ENCODE data around the gene RNU2-1.
A peak's percentile ranks its signal among the peaks of the same experiment; 100 is the strongest.
"Not testable (repeated sequence)": the region's sequence is repeated elsewhere in the genome, so short reads cannot be mapped to it uniquely, and the experiment has no call there.

Gene RNU2-1

GRCh38 chr17:43233877-43234276 lies at the start of gene RNU2-1:
TSS of gene RNU2-1 (minus strand) at chr17:43233977.
- DNase-seq (ENCODE audit: low spot score): not testable (repeated sequence)

DNA sequence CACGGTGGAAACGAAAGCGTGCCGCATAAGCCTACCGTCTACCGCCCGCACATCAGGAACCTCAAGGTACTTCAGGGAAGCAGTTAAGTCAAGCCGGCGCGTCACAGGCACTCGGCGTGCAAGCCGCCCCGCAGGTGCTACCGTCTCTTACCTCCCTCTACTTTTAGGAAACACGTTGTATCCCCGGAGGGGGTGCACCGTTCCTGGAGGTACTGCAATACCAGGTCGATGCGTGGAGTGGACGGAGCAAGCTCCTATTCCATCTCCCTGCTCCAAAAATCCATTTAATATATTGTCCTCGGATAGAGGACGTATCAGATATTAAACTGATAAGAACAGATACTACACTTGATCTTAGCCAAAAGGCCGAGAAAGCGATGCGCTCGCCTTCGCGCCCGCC lies 39.1 kb upstream of the RNU2-1 start:
- not testable (repeated sequence) for DNase-seq (ENCODE audit: low spot score)

DNA sequence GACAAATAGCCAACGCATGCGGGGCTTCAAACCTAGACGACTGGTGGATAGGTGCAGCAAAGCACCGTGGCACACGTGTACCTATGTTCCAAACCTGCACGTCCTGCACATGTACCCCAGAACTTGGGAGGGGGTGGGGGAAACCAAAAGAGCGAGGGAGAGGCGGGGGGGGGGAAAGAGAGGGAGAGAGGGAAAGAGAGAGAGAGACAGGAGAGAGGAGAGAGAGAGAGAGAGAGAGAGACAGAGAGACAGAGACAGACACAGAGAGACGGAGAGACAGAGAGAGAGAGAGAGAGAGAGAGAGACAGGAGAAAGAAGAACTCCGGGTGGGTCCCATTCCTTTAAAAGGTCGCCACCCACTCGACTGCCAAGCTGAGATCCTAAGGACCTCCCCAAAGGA lies 38.7 kb upstream of the RNU2-1 start:
- not testable (repeated sequence) for DNase-seq (ENCODE audit: low spot score)

DNA sequence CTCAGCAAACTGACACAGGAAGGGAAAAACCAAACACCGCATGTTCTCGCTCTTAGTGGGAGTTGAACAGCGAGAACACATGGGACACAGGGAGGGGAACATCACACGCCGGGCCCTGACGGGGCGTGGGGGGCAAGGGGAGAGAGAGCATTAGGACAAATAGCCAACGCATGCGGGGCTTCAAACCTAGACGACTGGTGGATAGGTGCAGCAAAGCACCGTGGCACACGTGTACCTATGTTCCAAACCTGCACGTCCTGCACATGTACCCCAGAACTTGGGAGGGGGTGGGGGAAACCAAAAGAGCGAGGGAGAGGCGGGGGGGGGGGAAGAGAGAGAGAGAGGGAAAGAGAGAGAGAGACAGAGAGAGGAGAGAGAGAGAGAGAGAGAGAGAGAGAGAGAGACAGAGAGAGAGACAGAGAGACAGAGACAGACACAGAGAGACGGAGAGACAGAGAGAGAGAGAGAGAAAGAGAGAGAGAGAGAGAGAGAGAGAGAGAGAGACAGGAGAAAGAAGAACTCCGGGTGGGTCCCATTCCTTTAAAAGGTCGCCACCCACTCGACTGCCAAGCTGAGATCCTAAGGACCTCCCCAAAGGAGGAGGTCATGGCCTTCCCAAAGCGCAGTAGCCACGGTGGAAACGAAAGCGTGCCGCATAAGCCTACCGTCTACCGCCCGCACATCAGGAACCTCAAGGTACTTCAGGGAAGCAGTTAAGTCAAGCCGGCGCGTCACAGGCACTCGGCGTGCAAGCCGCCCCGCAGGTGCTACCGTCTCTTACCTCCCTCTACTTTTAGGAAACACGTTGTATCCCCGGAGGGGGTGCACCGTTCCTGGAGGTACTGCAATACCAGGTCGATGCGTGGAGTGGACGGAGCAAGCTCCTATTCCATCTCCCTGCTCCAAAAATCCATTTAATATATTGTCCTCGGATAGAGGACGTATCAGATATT lies 37.1 kb upstream of the RNU2-1 start:
- DNase-seq (ENCODE audit: low spot score): not testable (repeated sequence)

DNA sequence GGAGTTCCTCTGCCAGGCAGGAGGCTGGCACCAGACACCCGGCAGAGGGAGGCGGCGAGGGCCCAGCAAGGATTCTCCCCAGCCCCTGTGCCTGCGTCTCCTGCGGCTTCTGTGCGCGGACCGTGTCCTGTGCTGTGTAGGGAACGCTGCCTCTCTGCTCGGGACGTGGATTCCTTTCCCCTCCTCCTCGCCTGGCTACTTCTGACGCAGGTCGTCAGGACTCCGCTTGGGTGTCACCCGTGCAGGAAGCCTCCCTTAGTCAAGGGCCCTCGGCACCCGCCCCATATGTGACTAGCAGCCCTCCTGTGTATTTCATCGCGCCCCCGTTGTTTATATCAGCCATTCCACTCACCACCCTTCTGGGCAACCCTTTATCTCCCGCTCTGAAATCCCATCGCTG lies 12.7 kb upstream of the RNU2-1 start:
- DNase-seq (ENCODE audit: low spot score): not testable (repeated sequence)

- not testable (repeated sequence) for DNase-seq (ENCODE audit: low spot score)
Measured at GRCh38 chr17:43240596-43241352, 7.0 kb upstream of the RNU2-1 start.

- not testable (repeated sequence) for DNase-seq (ENCODE audit: low spot score)
Measured at GRCh38 chr17:43239597-43239996, 5.8 kb upstream of the RNU2-1 start.

DNA sequence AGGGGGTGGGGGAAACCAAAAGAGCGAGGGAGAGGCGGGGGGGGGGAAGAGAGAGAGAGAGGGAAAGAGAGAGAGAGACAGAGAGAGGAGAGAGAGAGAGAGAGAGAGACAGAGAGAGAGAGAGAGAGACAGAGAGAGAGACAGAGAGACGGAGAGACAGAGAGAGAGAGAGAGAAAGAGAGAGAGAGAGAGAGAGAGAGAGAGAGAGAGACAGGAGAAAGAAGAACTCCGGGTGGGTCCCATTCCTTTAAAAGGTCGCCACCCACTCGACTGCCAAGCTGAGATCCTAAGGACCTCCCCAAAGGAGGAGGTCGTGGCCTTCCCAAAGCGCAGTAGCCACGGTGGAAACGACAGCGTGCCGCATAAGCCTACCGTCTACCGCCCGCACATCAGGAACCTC lies 514 bp downstream of the RNU2-1 start:
- DNase-seq (ENCODE audit: low spot score): not testable (repeated sequence)

DNA sequence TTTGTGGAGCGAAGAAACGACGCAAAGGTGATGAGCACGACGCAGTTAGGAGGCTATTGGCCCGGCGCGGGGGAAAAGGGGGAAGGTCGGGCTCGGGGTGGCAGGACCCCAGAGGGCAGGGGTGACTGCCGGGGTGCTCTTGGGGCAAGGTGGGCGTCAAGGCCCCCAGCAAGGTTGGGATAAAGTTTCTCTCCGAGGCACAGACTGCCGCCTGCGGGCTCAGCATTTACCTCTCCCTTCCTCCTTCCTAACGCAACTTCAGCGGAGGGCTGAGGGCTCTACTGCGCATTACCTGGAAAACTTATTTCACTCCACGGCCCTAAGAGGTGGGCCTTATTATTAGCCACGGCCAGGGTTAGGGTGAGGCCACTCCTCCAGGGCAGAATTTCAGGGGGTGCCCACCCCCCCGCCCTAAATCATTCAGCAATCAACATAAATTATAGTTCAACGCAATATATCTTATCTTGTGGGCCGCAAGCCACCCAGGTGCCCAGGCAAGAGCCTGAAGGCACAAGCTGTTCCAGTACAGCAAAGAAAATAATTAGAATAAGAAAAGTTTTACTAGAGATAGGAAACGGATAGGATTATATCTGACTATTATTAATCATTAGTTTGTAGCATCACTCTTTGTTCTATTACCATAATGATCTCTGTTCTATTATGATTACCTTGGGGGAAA lies 1.6 kb downstream of the RNU2-1 start:
- DNase-seq (ENCODE audit: low spot score): peak; percentile 6

DNA sequence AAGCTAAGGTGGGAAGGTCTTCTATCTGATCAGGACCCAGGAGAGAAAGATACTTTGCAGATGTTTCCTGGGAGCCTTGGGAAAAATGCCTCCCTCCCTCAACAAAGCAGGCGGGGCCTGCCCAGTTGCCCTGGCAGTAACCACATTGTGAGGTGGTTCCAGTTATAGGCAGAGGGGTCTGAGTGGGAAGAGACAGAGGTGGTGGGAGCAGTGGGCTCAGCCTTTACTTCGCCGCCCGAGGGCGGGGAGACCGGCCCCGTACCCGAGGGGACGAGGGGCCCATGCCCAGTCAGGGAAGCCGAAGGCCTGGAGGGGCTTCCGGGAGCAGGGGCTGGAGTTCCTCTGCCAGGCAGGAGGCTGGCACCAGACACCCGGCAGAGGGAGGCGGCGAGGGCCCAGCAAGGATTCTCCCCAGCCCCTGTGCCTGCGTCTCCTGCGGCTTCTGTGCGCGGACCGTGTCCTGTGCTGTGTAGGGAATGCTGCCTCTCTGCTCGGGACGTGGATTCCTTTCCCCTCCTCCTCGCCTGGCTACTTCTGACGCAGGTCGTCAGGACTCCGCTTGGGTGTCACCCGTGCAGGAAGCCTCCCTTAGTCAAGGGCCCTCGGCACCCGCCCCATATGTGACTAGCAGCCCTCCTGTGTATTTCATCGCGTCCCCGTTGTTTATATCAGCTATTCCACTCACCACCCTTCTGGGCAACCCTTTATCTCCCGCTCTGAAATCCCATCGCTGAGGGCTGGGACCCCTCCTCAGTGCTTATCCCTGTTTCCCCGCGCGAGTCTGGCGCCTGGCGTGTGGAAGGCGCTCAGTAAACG lies 2.4 kb downstream of the RNU2-1 start:
- DNase-seq (ENCODE audit: low spot score): peak; percentile 1

DNA sequence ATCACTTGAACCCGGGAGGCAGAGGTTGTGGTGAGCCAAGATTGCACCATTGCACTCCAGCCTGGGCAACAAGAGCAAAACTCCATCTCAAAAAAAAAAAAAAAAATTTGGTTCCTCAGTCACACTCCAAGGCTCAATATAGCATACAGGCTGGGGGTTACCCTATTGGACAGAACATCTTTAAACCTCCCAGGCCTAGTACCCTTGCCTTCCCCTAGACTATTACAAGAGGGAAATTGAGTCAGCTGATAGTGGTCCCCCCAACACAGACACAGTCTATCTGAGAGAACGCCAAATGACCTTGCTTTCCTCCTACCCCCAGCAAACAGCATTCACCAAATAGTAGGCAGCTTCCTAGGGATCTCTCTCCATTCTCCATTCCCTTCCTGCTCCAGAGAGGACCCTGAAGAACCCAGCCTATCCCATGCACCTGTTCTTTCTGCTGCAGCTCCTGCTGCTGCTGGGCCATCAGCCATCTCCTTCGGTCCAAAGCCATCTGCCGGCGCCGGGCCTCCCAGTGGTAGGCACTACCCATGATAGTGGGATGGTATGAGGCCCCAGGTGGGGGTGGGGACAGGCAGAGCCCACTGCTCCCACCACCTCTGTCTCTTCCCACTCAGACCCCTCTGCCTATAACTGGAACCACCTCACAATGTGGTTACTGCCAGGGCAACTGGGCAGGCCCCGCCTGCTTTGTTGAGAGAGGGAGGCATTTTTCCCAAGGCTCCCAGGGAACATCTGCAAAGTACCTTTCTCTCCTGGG lies 5.6 kb downstream of the RNU2-1 start, which contains the start of gene CCDC200:
Gene CCDC200, minus strand, starts transcription at position 604 of the 763 bp plus-strand sequence. Its CDS starts 69 bp downstream, at position 535.
- not testable (repeated sequence) for DNase-seq (ENCODE audit: low spot score)

DNA sequence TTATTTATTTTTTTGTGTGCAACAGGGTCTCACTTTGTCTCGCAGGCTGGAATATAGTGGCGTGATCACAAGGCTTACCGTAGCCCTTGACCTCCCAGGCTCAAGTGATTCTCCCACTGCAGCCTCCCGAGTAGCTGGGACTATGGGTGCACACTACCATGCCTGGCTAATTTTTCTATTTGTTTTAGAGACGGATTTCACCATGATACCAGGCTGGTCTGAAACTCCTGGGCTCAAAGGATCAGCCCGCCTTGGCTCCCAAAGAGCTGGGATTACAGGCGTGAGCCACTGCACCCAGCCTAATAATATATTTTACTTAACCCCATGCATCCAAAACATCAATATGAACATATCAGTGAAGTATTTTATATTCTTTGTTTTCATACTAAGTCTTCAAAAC lies 7.4 kb downstream of the RNU2-1 start:
- DNase-seq (ENCODE audit: low spot score): no peak

DNA sequence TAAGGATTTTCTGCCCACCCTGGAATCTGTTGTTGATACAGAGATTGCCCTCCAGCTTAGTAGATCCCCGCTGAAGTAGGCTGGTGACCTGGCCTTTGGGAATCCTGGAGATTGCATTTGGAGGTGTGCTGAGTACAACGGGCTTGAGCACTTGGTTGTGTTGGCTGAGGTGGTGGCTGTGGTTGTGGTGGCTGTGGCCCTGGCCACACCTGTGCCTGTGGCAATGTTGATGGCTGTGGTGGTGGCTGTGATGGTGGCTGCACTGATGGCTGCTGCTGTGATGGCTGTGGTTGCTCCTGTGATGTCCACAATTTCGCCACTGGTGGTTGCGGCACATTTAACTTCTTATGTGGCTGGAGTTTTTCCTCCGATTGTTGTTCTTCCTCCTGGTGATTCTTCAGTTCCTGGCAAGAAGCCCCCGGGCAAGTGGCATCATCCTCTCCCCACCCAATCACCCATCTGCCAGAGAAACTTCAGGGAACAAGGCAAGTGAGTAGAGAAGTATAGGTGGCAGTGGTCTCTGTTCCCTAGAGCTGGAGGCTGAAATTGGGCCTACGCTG lies 9.6 kb downstream of the RNU2-1 start:
- DNase-seq (ENCODE audit: low spot score): no peak

GRCh38 chr17:43220511-43221125 lies 13.2 kb downstream of the RNU2-1 start:
- DNase-seq (ENCODE audit: low spot score): no peak

- no peak for DNase-seq (ENCODE audit: low spot score)
Measured at GRCh38 chr17:43219746-43220380, 13.9 kb downstream of the RNU2-1 start.

DNA sequence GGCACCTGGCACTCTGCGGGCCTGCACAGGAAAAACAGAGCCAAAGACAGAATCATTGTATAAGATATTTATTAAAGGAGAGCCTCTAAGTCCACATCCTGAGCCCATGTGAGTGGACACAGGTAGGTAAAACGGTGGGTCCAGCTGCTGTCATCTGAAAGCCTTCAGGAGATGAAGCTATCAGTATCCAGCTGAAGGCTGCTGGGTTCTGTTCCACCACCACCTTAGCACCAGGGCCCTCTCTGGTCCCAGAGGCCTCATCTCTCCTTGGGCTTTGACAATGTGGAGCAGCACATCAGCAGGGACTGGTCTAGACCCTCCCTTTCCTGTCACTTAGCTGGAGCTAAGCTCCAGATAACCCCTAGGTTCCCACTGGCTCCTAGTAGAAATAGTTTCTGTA lies 14.8 kb downstream of the RNU2-1 start:
- DNase-seq (ENCODE audit: low spot score): no peak

GRCh38 chr17:43217614-43218087 lies 16.1 kb downstream of the RNU2-1 start:
- no peak for DNase-seq (ENCODE audit: low spot score)

DNA sequence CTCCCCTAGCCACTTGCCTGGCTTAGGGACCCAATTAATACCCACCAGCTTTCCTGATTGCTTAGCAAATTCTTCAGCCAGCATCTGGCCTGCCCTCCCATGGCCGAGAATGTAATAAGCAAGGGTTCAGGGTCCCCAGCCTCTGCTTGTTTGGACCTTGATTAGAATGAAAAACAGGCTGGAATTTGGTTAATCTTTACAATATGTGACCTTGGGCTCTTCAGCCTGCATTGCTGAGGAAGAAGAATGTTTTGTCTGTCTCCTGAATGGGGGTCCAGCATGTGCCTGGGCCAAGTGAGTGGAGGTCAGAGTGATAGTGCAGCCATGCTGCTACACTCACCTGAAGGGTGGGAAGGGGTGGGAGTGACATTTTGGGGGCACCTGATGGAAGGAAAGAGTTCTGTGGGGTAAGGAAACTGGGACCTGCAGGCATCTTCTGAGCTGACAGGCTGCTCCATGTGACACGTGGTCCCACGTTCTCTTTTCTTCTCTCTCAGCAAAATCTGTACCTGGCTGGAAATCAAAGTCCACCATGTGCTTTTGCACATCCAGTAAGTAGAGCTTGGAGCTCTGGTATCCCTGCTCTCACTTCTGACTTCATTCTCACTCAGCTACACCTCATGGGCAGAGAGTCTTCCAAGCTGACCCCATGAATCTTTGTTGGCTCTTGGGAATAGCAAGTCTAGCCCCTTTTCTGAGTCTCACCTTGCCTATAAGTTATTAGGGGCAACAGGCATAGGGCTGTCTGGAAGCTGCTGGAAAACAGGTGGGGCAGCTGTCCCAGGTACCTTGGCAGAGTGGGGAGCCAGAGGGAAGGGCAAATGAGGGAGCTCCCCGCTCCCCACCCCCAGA lies 16.8 kb downstream of the RNU2-1 start:
- no peak for DNase-seq (ENCODE audit: low spot score)
